ENCODE results near the gene ARPIN.

- TF ChIP-seq EZH2 (IDR thresholded peaks at IDR 0.05; ENCODE audit: insufficient read depth, poor library complexity, severe bottlenecking) (no peak), EZH2phosphoT487 (IDR thresholded peaks at IDR 0.05; ENCODE audit: insufficient read depth, low read depth) (no peak)
These were observed 6.8 kb downstream of the ARPIN start for GRCh38 chr15:89905846-89906378.

All from GM23248 (cell line).